NCI-H1694 (cell line): ENCODE data around the gene KLHL29.

Experiments
- DNase-seq: peaks from one replicate; lab custom pipeline; 2025; lab: John Stamatoyannopoulos, UW

Gene KLHL29

DNA sequence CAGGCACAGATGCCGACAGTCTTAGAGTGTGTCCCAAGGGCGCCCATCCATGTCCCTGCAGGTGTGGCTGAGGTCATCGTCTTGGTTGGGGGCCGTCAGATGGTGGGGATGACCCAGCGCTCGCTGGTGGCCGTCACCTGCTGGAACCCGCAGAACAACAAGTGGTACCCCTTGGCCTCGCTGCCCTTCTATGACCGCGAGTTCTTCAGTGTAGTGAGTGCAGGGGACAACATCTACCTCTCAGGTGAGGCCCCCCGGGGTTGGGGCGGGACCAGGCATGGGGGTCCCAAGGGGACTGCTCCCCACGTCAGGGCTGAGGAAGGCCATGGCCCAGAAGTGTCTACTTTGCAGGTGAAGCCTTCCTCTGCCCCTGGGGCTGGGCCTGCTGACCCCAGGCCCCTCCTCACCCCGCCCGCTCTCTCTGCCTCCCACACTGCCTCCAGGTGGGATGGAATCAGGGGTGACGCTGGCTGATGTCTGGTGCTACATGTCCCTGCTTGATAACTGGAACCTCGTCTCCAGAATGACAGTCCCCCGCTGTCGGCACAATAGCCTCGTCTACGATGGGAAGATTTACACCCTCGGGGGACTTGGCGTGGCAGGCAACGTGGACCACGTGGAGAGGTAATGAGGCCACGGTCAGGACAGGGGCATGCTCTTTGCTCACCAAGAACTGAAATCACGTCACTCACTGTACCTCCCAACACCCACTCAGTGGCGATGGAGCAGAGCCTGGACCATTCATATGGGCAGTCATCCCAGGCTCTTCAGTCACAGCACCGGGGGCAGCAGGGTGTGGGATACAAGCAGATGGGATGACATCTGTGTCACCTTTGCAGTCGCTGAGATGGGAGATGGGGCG is 311.1 kb downstream of the KLHL29 start:
- no peak for DNase-seq

DNA sequence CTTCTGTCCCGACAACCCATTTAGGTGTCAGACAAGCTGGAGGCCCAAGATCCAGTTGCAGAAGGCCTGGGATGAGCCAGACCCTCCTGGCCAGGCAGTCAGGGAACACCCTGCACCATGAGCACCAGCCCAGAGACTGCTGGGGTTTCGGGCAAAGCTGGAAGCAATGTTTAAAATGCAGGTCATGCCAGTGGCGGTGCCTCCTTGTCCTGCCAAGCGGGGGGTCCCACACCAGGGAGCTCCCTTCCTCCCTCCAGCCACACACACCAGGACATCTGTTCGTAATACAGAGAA is 311.7 kb downstream of the KLHL29 start:
- no peak for DNase-seq

DNA sequence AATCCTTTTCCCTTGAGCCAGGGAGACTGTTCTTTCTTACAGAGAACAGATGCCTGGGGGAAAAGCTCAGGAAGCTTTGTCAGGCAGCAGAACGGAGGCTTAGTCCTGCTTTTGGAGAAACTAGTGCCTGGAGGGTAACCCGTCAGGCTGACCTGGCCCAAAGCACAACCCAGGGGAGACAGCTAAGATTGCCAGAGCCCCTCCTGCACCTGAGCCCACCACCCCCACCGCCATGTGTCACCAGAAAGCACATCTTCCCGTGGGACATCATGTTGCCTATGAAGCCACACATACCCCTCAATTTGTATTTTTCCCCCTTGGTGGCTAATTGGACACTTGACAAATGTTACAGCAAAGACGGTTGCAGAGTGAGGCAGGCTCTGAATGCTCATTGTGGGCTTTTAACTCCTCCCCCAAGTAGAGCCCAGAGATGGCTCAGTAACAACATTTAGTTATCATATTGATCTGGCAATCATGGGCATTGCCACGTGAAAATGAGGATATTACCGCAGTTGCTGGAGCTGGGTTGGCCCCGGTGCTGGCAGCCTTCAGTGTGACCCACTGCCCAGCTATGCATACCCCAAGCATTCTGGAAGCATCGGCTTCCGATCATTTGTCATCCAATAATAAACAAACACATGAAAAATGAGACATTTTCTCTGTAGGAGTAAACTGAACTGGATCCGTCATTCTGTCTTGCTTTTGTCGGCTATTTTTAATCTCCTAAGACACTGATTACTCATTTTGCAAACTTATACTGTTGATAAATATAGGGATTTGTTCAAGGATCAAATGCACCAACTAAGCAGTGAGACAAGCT is 312.5 kb downstream of the KLHL29 start:
- DNase-seq = no peak

DNA sequence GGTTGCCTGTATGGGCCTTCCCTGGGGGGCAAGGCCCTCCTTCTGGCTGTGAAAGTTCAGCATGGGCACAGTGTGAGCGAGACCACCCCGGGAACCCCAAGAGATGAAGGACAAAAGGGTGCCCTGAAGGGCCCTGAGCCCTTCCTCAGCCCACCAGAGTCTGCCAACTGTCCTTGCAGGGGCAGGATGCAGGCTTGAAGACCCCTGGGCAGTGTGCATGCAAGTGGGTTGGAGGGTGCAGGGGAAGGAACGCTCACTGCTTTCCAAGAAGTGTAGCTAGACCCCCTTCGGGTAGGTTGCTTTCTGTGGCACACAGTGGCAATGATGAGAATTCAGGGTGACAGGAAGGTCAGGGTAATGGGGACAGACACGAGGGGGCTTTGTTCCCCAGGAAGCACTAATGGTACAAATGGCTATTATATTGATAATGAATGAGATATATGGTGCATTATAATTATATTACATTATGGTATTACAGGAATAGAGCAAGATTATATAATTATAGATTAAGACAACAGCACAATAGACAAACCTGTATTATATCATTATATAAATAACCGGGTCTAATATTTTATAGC is 313.2 kb downstream of the KLHL29 start:
- DNase-seq = no peak

DNA sequence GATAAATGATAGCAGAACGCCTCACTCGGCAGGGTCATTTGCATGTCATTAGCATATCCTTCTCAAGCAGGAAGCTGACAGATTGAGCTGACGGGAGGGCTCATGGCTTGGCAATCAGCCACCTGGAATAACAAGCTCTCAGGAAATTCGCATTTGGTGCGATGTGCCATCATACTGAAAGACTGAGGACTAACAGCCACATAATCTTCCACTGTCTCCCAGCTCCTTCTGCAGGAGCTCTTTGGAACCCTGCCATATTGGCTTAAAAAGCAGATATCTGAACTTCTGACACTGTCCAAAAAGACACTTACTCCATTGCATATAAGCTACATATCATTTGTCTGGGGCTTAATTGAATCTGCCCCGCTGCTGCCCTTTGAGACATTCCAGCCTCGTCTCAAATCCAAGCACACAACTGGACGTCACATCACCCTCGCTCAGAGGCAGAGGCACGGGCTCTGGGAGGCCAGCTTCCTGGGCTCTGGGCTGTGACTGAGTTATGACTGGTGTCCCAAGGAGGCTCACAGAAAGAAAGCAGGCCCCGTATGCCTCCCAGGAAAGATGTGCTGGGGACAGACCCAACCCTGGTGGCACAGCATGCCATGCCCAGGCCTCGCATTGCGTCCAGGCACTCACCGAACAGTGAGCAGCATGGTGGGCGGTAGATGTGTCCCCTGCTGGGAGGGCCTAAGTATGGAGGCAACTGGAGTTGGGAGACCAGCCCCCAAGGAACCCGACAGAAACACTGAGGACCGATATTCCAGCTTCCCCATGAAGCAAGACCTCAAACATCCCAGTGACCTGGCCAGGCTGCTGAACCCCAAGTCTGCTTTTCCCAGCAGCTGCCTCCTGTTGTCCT is 314.0 kb downstream of the KLHL29 start:
- DNase-seq = peak; percentile 53

DNA sequence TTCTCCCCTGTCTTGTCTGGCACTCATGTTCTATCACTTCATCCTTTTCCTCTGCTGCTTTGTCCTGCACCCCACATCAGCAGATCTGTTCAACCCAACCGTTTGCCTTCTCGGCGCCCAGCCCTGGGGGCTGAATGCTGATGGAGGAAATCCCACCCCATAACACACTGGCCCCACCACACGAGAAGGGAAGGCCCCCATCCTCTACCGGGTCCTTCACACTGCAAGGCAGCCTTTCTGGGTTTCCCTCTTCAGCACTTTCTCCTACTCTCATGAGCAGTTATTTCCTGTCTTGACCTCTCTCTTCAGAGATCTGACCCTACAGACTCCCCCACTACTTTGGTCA is 314.6 kb downstream of the KLHL29 start:
- no peak for DNase-seq

DNA sequence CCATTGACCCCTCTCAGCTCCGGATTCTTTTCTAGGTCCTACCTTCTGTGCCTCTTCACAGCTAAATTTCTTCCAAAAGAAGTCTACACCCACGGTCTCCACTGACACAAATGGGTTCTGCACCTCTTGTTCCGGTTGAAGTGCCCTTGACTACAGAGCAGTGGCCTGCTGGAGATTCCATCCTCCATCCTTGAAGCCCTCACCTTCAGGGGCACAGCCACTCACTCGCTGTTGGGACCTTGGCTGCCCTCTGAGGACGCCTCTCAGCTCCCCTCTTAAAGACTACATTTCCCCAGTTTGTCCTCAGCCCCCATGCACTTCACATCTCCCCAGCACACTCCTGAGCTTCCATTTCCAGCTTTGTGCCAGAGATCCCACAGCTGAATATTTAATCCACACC is 315.6 kb downstream of the KLHL29 start:
- DNase-seq = no peak

GRCh38 chr2:23703037-23703582 is 318.1 kb downstream of the KLHL29 start:
- no peak for DNase-seq

GRCh38 chr2:23703583-23704385 is 318.8 kb downstream of the KLHL29 start:
- DNase-seq = no peak

GRCh38 chr2:23705771-23706612 is 321.0 kb downstream of the KLHL29 start:
- DNase-seq = no peak

DNA sequence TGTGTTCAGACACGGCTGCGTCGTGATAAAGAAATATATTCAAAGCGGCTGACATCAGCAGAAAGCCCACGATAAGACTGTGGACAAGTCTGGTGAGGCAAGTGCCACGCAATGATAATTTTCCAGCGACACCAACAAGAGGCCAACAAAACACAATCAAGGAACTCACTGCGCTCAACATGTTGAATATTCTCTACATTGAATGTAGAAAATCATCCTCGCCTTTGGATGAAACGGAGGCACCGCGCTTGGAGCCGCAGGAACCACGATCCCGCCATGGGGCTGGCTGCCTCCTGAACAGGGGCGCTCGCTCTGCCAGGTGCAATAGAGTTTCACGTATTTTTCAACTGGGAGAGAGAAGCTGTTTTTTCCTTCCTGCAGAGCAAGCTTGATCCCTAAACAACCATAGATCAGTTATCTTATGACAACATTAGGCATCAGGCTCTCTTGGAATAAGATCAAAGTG is 321.7 kb downstream of the KLHL29 start:
- no peak for DNase-seq

DNA sequence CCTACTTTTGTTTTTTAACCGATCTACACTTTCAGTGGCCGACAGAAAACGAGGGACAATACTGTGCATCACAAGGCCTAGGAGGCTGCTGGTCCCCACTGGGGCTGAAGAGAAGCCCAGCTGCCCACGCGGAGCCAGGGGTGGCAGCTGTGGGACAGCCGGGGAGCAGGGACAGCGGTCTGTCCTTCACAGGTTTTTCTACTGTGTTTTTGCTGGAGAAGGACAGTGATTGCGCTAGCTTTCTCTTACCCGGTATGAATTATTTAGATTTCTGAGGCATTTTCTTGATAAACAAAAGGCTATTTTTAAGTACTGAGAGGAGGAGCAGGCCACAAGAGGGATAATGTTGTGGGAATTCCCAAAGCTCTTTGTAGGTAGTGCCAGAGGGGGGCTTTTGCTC is 322.1 kb downstream of the KLHL29 start:
- DNase-seq = no peak

GRCh38 chr2:23708771-23709170 is 323.8 kb downstream of the KLHL29 start:
- no peak for DNase-seq

DNA sequence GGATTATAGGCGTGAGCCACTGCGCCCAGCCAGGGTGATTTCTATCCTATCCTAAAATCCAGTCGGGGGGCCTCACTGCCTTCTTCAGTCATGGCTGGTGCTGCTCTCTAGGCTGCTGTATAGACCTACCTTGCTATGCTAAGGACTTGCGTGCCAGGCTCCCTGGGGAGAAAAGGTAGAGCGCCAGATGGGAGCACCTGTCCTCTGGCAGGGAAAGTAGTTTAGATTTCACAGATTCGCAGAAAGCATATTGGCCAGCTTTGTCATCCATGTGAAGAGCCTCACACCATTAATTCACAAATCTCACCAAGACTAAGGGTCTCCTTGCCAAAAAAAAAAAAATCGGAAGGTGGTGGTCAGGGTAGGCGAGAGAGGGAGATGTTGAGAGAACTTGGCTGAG is 324.3 kb downstream of the KLHL29 start:
- no peak for DNase-seq

- no peak for DNase-seq
These were observed 327.2 kb downstream of the KLHL29 start for GRCh38 chr2:23711979-23712755.

DNA sequence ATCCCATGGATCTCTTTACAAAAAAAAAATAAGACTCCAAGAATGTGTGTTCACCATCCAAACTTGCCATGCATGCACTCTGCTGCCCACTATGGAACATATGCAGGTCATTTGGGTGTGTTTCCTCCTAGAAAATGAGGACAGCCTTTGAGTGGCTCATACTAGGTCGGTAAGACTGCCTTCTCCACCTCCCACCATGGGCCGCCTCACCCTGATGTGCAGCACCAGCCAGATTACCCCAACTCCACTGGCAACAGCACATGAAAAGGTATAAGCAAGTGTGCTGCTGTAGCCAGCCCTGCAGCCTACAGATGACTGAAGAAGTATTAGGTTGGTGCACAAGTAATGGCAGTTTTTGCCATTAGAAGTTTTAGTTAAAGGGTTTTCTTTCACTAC is 327.8 kb downstream of the KLHL29 start:
- DNase-seq = no peak

- DNase-seq = no peak
These were observed 328.4 kb downstream of the KLHL29 start for GRCh38 chr2:23713351-23713750.

GRCh38 chr2:23718931-23719700 is 334.1 kb downstream of the KLHL29 start:
- no peak for DNase-seq
